Type B pancreatic cell (in vitro differentiated cells): ENCODE measurements around the gene IARS2. TPM values are rescaled to one million over a fixed set of nuclear protein-coding genes. Genes with fewer than 3 reads are reported as not detected.

Source experiments
- DNase-seq: peaks from one replicate; pipeline ENCODE4 v3.0.0; 2021; ENCODE audit warnings: mixed read lengths; ENCODE audit not compliant: unreplicated experiment; ENCODE audit errors: extremely low spot score
- H3K27ac Mint-ChIP-seq: 2 replicates; pipeline ENCODE4 v1.8.0; 2021; ENCODE audit warnings: mild to moderate bottlenecking, mixed read lengths
- H3K27me3 Mint-ChIP-seq: 2 replicates; pipeline ENCODE4 v1.8.0; 2021; ENCODE audit warnings: mixed read lengths
- H3K36me3 Mint-ChIP-seq: 2 replicates; pipeline ENCODE4 v1.8.0; 2021; ENCODE audit warnings: mixed read lengths
- H3K4me1 Mint-ChIP-seq: one replicate; pipeline ENCODE4 v1.8.0; 2021; ENCODE audit warnings: mixed read lengths; ENCODE audit not compliant: unreplicated experiment
- H3K4me3 Mint-ChIP-seq: 2 replicates; pipeline ENCODE4 v1.8.0; 2021; ENCODE audit warnings: mild to moderate bottlenecking, mixed read lengths
- H3K9me3 Mint-ChIP-seq: 2 replicates; pipeline ENCODE4 v1.8.0; 2021; ENCODE audit warnings: mixed read lengths
- microRNA-seq: library from miRNA; unstranded; fragments of <30 nt; microRNA quantifications from one replicate; pipeline ENCODE4, GENCODE V29; 2020
- total RNA-seq: library from RNA; stranded (reverse); gene quantifications from 2 replicates; pipeline ENCODE4 v1.2.1, GENCODE V29; 2021; ENCODE audit warnings: low replicate concordance
- TF ChIP-seq, protein P1 (sequence below): fragments of 200-600 bp; sonication (generic); conservative IDR thresholded peaks from 2 replicates; pipeline ENCODE4 v1.5.0; 2021; ENCODE audit warnings: antibody characterized with exemption, mild to moderate bottlenecking

IARS2 gene
- total RNA-seq, 1 donor from 2014 or later, result 66.3 TPM

GRCh38 chr1:220186752-220187151 lies 92.8 kb downstream of the IARS2 start:
- Mint-ChIP-seq H3K27me3 (no peaks in the 10 kb centered on the region), H3K4me1 (no peaks in the 10 kb centered on the region), H3K27ac (no peak overlapping the region), H3K4me3 (no peak overlapping the region), H3K9me3 (no peaks in the 10 kb centered on the region), H3K36me3 (peaks cover 7% of the 10 kb centered on the region)
- no peak for DNase-seq
- TF ChIP-seq, protein P1, sequence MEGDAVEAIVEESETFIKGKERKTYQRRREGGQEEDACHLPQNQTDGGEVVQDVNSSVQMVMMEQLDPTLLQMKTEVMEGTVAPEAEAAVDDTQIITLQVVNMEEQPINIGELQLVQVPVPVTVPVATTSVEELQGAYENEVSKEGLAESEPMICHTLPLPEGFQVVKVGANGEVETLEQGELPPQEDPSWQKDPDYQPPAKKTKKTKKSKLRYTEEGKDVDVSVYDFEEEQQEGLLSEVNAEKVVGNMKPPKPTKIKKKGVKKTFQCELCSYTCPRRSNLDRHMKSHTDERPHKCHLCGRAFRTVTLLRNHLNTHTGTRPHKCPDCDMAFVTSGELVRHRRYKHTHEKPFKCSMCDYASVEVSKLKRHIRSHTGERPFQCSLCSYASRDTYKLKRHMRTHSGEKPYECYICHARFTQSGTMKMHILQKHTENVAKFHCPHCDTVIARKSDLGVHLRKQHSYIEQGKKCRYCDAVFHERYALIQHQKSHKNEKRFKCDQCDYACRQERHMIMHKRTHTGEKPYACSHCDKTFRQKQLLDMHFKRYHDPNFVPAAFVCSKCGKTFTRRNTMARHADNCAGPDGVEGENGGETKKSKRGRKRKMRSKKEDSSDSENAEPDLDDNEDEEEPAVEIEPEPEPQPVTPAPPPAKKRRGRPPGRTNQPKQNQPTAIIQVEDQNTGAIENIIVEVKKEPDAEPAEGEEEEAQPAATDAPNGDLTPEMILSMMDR, result no peak

GRCh38 chr1:220188538-220188937 lies 94.6 kb downstream of the IARS2 start:
- no peak for DNase-seq
- no peak overlapping the region for H3K4me3 Mint-ChIP-seq
- H3K9me3 Mint-ChIP-seq, result no peaks in the 10 kb centered on the region
- H3K27ac Mint-ChIP-seq, result no peak overlapping the region
- no peaks in the 10 kb centered on the region for H3K4me1 Mint-ChIP-seq
- peaks cover 7% of the 10 kb centered on the region for H3K36me3 Mint-ChIP-seq
- H3K27me3 Mint-ChIP-seq, result no peaks in the 10 kb centered on the region
- TF ChIP-seq, protein P1, result no peak

GRCh38 chr1:220189750-220190347 lies 95.9 kb downstream of the IARS2 start:
- H3K4me3 Mint-ChIP-seq, result no peak overlapping the region
- H3K27me3 Mint-ChIP-seq, result no peaks in the 10 kb centered on the region
- DNase-seq, result no peak
- H3K27ac Mint-ChIP-seq, result no peak overlapping the region
- no peaks in the 10 kb centered on the region for H3K4me1 Mint-ChIP-seq
- no peaks in the 10 kb centered on the region for H3K9me3 Mint-ChIP-seq
- TF ChIP-seq, protein P1, result peak; percentile 77
- H3K36me3 Mint-ChIP-seq, result peaks cover 7% of the 10 kb centered on the region

- Mint-ChIP-seq H3K27ac (no peak overlapping the region), H3K4me1 (no peaks in the 10 kb centered on the region), H3K36me3 (peaks cover 12% of the 10 kb centered on the region), H3K4me3 (no peak overlapping the region), H3K27me3 (no peaks in the 10 kb centered on the region), H3K9me3 (no peaks in the 10 kb centered on the region)
- TF ChIP-seq, protein P1, result no peak
- DNase-seq, result no peak
Measured at GRCh38 chr1:220195701-220196100, 101.8 kb downstream of the IARS2 start.

Small RNAs within 50 kb of the gene (microRNA-seq; reads per million reads assigned to microRNA genes)
- 528 reads per million, percentile 78 among the genes with 10 or more reads in this experiment for gene MIR194-1
- gene MIR215, result 776 reads per million, percentile 81 among the genes with 10 or more reads in this experiment

Other genes starting within 250 kb of the IARS2 start
- gene SLC30A10, start 165.6 kb upstream of the IARS2 start, total RNA-seq, result 2.2 and 3.1 TPM in 2 replicates
- 99.6 and 116 TPM in 2 replicates for gene EPRS1, start 47.6 kb upstream of the IARS2 start, total RNA-seq
- gene BPNT1, start 4.3 kb upstream of the IARS2 start, total RNA-seq, result 22.2 and 28.7 TPM in 2 replicates
- gene RAB3GAP2, start 178.3 kb downstream of the IARS2 start, total RNA-seq, result 42.1 and 51.2 TPM in 2 replicates